ENCODE results near the gene EFCAB8.

The EFCAB8 gene

DNA sequence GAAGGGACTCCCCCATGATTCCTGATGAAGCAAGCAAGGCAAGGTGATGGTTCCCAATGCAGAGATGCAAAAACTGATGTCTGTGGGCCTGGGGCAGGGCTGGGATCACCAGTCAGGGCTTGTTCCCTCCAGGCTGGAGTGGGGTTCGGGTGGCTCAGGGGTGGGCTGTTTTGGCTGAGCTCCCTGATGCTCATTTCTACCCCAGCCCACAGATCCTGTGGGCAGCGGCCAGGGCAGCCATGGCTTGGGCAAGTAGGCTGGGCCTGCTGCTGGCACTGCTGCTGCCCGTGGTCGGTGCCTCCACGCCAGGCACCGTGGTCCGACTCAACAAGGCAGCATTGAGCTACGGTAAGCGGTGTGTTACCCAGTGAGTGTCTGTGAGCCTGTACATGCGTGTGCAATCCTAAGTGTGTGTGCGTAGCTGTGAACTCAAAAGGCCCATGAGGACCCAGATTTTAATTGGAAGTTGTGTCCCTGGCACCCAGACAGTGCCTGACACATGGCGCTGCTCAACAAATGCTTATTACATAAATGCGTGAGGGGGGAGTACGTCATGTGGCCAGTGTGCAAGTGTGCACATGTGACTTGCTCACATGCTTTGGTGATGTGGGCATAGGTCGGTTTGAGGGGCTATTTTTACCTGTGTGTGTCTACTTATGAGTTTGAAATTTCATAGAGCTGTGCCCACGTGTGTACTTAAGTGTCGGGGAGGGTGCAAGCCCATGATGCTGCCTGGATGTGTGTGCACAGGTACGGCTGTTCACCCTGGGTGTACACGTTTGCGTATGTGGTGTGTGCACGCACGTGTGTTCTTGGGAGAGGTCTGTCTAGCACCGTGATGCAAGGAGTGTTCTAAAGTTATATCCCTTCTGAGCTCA lies 149.9 kb downstream of the EFCAB8 start:
- H3K9me2 ChIP-seq (replicated peaks; ENCODE audit: insufficient read depth, low read length): no peaks in the 10 kb centered on the region
- H4K20me1 ChIP-seq (ENCODE audit: insufficient read depth, low read length): no peaks in the 10 kb centered on the region
- H3K4me3 ChIP-seq (ENCODE audit: low read length): no peak overlapping the region
- H2AFZ ChIP-seq (ENCODE audit: low read length): no peak overlapping the region
- H3F3A ChIP-seq (ENCODE audit: insufficient read depth, low read length): no peaks in the 10 kb centered on the region
- DNase-seq: no peak
- TF ChIP-seq EZH2phosphoT487 (IDR thresholded peaks at IDR 0.05; ENCODE audit: low read length) (no peak), EZH2 (optimal IDR thresholded peaks at IDR 0.05; ENCODE audit: low read depth, low read length) (no peak)
- TF ChIP-seq, protein P1, sequence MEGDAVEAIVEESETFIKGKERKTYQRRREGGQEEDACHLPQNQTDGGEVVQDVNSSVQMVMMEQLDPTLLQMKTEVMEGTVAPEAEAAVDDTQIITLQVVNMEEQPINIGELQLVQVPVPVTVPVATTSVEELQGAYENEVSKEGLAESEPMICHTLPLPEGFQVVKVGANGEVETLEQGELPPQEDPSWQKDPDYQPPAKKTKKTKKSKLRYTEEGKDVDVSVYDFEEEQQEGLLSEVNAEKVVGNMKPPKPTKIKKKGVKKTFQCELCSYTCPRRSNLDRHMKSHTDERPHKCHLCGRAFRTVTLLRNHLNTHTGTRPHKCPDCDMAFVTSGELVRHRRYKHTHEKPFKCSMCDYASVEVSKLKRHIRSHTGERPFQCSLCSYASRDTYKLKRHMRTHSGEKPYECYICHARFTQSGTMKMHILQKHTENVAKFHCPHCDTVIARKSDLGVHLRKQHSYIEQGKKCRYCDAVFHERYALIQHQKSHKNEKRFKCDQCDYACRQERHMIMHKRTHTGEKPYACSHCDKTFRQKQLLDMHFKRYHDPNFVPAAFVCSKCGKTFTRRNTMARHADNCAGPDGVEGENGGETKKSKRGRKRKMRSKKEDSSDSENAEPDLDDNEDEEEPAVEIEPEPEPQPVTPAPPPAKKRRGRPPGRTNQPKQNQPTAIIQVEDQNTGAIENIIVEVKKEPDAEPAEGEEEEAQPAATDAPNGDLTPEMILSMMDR (IDR thresholded peaks at IDR 0.05; ENCODE audit: low read length): no peak
- H3K9me3 ChIP-seq (replicated peaks; ENCODE audit: insufficient read depth, low read length): no peaks in the 10 kb centered on the region
- no peak overlapping the region for H3K4me2 ChIP-seq (ENCODE audit: low read depth, low read length)
- peaks cover 66% of the 10 kb centered on the region for H3K27me3 ChIP-seq (replicated peaks; ENCODE audit: insufficient read depth, low read length)
- no peak overlapping the region for H3K27ac ChIP-seq (ENCODE audit: low read length)
- H3K36me3 ChIP-seq (replicated peaks; ENCODE audit: insufficient read depth, low read length): no peaks in the 10 kb centered on the region
- H3K4me1 ChIP-seq (ENCODE audit: low read length): no peaks in the 10 kb centered on the region
- no peak overlapping the region for H3K9ac ChIP-seq (ENCODE audit: low read length)
- no peaks in the 10 kb centered on the region for H3K79me2 ChIP-seq (ENCODE audit: low read length)

DNA sequence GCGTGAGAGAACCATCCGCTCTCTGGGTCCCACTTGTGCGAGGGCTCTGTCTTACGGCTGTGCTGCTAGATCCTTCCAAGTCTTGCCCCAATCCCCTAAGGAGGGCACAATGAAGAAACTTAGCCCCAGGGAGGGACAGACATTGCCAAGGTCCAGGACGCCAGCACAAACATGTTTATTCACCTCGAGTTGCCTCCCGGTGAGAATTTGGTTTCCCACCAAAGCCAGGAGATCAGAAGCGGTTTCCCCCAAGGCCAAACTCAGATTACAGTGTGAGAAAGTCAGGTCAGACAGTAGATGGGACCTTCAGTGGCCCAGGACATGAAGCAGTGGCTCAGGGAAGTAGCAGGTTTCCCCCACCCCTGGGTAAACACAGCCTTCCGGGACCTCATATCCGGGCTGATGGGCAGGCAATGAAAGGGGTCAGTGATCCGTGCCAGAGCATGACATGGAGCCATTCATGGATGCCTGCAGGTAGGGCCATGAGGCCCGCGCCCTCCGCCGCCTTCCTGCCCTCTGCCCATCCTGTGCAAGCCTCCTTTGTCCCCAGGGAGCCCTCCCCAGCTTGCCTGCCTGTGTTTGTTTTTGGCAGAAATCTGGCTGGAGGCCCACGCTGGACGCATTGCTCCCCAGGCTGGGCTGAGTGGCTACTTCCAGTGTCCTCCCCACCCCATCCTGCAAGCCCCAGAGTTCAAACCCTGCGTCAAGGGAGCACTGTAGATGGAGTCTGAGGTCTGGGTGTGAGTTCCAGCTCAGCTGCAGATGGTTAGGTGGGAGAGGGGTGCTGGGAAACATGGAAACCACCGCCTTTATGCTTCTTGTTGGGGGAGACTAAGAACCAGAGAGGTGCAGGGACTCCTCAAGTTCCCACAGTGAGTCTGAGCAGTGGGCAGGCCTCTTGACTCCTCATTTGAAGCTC lies 150.8 kb downstream of the EFCAB8 start:
- Histone ChIP-seq H3K27me3 (replicated peaks; ENCODE audit: insufficient read depth, low read length) (peaks cover 70% of the 10 kb centered on the region), H3K36me3 (replicated peaks; ENCODE audit: insufficient read depth, low read length) (no peaks in the 10 kb centered on the region), H3K27ac (ENCODE audit: low read length) (no peak overlapping the region), H2AFZ (ENCODE audit: low read length) (no peak overlapping the region), H3K9ac (ENCODE audit: low read length) (no peak overlapping the region), H3K9me2 (replicated peaks; ENCODE audit: insufficient read depth, low read length) (no peaks in the 10 kb centered on the region), H3F3A (ENCODE audit: insufficient read depth, low read length) (no peaks in the 10 kb centered on the region), H3K79me2 (ENCODE audit: low read length) (no peaks in the 10 kb centered on the region), H3K4me2 (ENCODE audit: low read depth, low read length) (no peak overlapping the region), H3K4me1 (ENCODE audit: low read length) (no peaks in the 10 kb centered on the region), H3K4me3 (ENCODE audit: low read length) (no peak overlapping the region), H3K9me3 (replicated peaks; ENCODE audit: insufficient read depth, low read length) (no peaks in the 10 kb centered on the region), H4K20me1 (ENCODE audit: insufficient read depth, low read length) (no peaks in the 10 kb centered on the region)
- TF ChIP-seq EZH2phosphoT487 (IDR thresholded peaks at IDR 0.05; ENCODE audit: low read length): no peak
- TF ChIP-seq, protein P1 (IDR thresholded peaks at IDR 0.05; ENCODE audit: low read length): no peak
- no peak for TF ChIP-seq EZH2 (optimal IDR thresholded peaks at IDR 0.05; ENCODE audit: low read depth, low read length)
- DNase-seq: no peak

DNA sequence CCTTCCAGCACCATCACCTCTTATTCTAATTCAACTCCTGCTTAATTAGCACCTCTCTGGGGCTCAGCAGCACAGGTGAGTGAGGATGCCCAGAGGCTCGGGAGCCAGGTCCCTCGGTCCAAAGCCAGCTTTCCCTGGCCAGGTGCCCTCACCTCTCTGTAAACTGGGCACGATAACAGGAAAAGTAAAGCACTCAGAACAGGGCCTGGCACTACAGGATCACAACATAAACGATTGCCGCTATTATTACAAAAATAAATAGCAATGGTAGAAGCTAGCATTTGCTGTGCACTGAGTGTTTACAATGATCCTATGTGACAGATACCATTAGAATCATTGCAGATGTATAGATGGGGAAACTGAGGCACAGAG lies 151.4 kb downstream of the EFCAB8 start:
- Histone ChIP-seq H3F3A (ENCODE audit: insufficient read depth, low read length) (no peaks in the 10 kb centered on the region), H2AFZ (ENCODE audit: low read length) (no peak overlapping the region), H3K4me3 (ENCODE audit: low read length) (no peak overlapping the region), H3K79me2 (ENCODE audit: low read length) (no peaks in the 10 kb centered on the region), H3K27me3 (replicated peaks; ENCODE audit: insufficient read depth, low read length) (peaks cover 76% of the 10 kb centered on the region), H3K9me2 (replicated peaks; ENCODE audit: insufficient read depth, low read length) (no peaks in the 10 kb centered on the region), H3K9ac (ENCODE audit: low read length) (no peak overlapping the region), H3K4me1 (ENCODE audit: low read length) (no peaks in the 10 kb centered on the region), H3K27ac (ENCODE audit: low read length) (no peak overlapping the region), H4K20me1 (ENCODE audit: insufficient read depth, low read length) (no peaks in the 10 kb centered on the region), H3K9me3 (replicated peaks; ENCODE audit: insufficient read depth, low read length) (no peaks in the 10 kb centered on the region), H3K4me2 (ENCODE audit: low read depth, low read length) (no peak overlapping the region), H3K36me3 (replicated peaks; ENCODE audit: insufficient read depth, low read length) (no peaks in the 10 kb centered on the region)
- DNase-seq: no peak
- no peak for TF ChIP-seq EZH2 (optimal IDR thresholded peaks at IDR 0.05; ENCODE audit: low read depth, low read length)
- no peak for TF ChIP-seq EZH2phosphoT487 (IDR thresholded peaks at IDR 0.05; ENCODE audit: low read length)
- TF ChIP-seq, protein P1 (IDR thresholded peaks at IDR 0.05; ENCODE audit: low read length): no peak
